Stimulated activated naive CD8-positive, alpha-beta T cell treated with anti-CD3 and anti-CD28 coated beads, Interleukin-15, amount 100 ng/mL, for 72 hours (primary cell): Measurements from ENCODE around the gene ECI1.
A peak's percentile ranks its signal among the peaks of the same experiment; 100 is the strongest.
"Not testable (repeated sequence)": the region's sequence is repeated elsewhere in the genome, so short reads cannot be mapped to it uniquely, and the experiment has no call there.

ENCODE experiments used
- ATAC-seq: fragments of 150-1000 bp; cut with Tn5 transposase; 2 replicates; pipeline ENCODE4 v1.10.0; 2021; ENCODE audit warnings: mild to moderate bottlenecking, moderate library complexity
- DNase-seq, 2 donors: peaks; one replicate each; pipeline ENCODE4 v3.0.0; 2021 to 2022
- H3K27ac Mint-ChIP-seq, 2 donors: one replicate each; pipeline ENCODE4 v1.8.0; 2022; ENCODE audit warnings: mild to moderate bottlenecking in 2 of 2, mixed read lengths in 2 of 2, moderate library complexity in 2 of 2
- H3K27me3 Mint-ChIP-seq: one replicate; pipeline ENCODE4 v1.8.0; 2022; ENCODE audit warnings: mixed read lengths
- H3K4me1 Mint-ChIP-seq: one replicate; pipeline ENCODE4 v1.8.0; 2022; ENCODE audit warnings: mild to moderate bottlenecking, mixed read lengths
- H3K4me3 Mint-ChIP-seq, 2 donors: one replicate each; pipeline ENCODE4 v1.8.0; 2022; ENCODE audit warnings: mild to moderate bottlenecking in 2 of 2, mixed read lengths in 2 of 2, moderate library complexity in 1 of 2
- H3K9me3 Mint-ChIP-seq, 2 donors: one replicate each; pipeline ENCODE4 v1.8.0; 2022; ENCODE audit warnings: mixed read lengths in 2 of 2

ECI1 gene

GRCh38 chr16:2205104-2205966, 46.1 kb downstream of the ECI1 start, which contains the start of gene MLST8:
TSS of gene MLST8 (plus strand) at chr16:2205454. CDS start at chr16:2206086, 632 bp downstream.
- Mint-ChIP-seq H3K27me3 (peaks cover 4% of the 10 kb centered on the region), H3K4me1 (peaks cover 41% of the 10 kb centered on the region), H3K4me3 (peak within 1 kb of the TSS; percentile 86 to 90), H3K9me3 (no peaks in the 10 kb centered on the region), H3K27ac (peak within 1 kb of the TSS; percentile 95 to 97)
- DNase-seq (peak; percentile 90 to 93), ATAC-seq (peak; percentile 85)

GRCh38 chr16:2204416-2205103, 46.8 kb downstream of the ECI1 start:
- H3K4me3 Mint-ChIP-seq: peak overlapping the region; percentile 73 to 86
- ATAC-seq (peak; percentile 3), DNase-seq (no peak)
- H3K27ac Mint-ChIP-seq: peak overlapping the region; percentile 45 to 95
- H3K4me1 Mint-ChIP-seq: peaks cover 41% of the 10 kb centered on the region
- H3K9me3 Mint-ChIP-seq: no peaks in the 10 kb centered on the region
- peaks cover 11% of the 10 kb centered on the region for H3K27me3 Mint-ChIP-seq

GRCh38 chr16:2203119-2203688, 48.2 kb downstream of the ECI1 start:
- H3K9me3 Mint-ChIP-seq: not testable (repeated sequence)

GRCh38 chr16:2200313-2200712, 51.1 kb downstream of the ECI1 start:
- Mint-ChIP-seq H3K9me3 (no peaks in the 10 kb centered on the region), H3K27me3 (peaks cover 43% of the 10 kb centered on the region), H3K4me1 (peaks cover 18% of the 10 kb centered on the region), H3K4me3 (no peak overlapping the region), H3K27ac (no peak overlapping the region)
- ATAC-seq: no peak
- DNase-seq: no peak

More at GRCh38 chr16:2203119-2203688, 48.2 kb downstream of the ECI1 start:
- H3K27me3 Mint-ChIP-seq: peaks cover 21% of the 10 kb centered on the region
- DNase-seq, ATAC-seq, H3K27ac Mint-ChIP-seq: not testable (repeated sequence)
- peaks cover 36% of the 10 kb centered on the region for H3K4me1 Mint-ChIP-seq
- peak overlapping the region in 1 of 2 donors; percentile 35 for H3K4me3 Mint-ChIP-seq

- Mint-ChIP-seq H3K27ac (no peak overlapping the region), H3K9me3 (no peaks in the 10 kb centered on the region), H3K4me3 (no peak overlapping the region), H3K27me3 (peaks cover 49% of the 10 kb centered on the region), H3K4me1 (peaks cover 23% of the 10 kb centered on the region)
- DNase-seq: no peak
- ATAC-seq: no peak
Observed at GRCh38 chr16:2199621-2200139, 51.7 kb downstream of the ECI1 start.

GRCh38 chr16:2199095-2199494, 52.3 kb downstream of the ECI1 start:
- no peak for ATAC-seq
- Mint-ChIP-seq H3K4me3 (no peak overlapping the region), H3K27me3 (peaks cover 55% of the 10 kb centered on the region), H3K9me3 (no peaks in the 10 kb centered on the region), H3K27ac (no peak overlapping the region), H3K4me1 (peaks cover 19% of the 10 kb centered on the region)
- DNase-seq: no peak

- peaks cover 13% of the 10 kb centered on the region for H3K4me1 Mint-ChIP-seq
- H3K4me3 Mint-ChIP-seq: no peak overlapping the region
- no peak for DNase-seq
- peaks cover 55% of the 10 kb centered on the region for H3K27me3 Mint-ChIP-seq
- no peak for ATAC-seq
- H3K27ac Mint-ChIP-seq: no peak overlapping the region
- no peaks in the 10 kb centered on the region for H3K9me3 Mint-ChIP-seq
Observed at GRCh38 chr16:2198283-2198682, 53.1 kb downstream of the ECI1 start.

- Mint-ChIP-seq H3K4me1 (peaks cover 13% of the 10 kb centered on the region), H3K9me3 (no peaks in the 10 kb centered on the region), H3K27ac (no peak overlapping the region), H3K4me3 (peak overlapping the region in 1 of 2 donors; percentile 83), H3K27me3 (peaks cover 55% of the 10 kb centered on the region)
- no peak for DNase-seq
- ATAC-seq: no peak
Observed at GRCh38 chr16:2197765-2198164, 53.6 kb downstream of the ECI1 start.

- H3K4me1 Mint-ChIP-seq: peaks cover 13% of the 10 kb centered on the region
- no peak for DNase-seq
- H3K4me3 Mint-ChIP-seq: peak overlapping the region; percentile 50 to 83
- H3K27ac Mint-ChIP-seq: no peak overlapping the region
- H3K27me3 Mint-ChIP-seq: peaks cover 55% of the 10 kb centered on the region
- ATAC-seq: no peak
- no peaks in the 10 kb centered on the region for H3K9me3 Mint-ChIP-seq
Observed at GRCh38 chr16:2196981-2197511, 54.3 kb downstream of the ECI1 start.

- ATAC-seq: peak; percentile 53
- Mint-ChIP-seq H3K27me3 (peaks cover 55% of the 10 kb centered on the region), H3K9me3 (no peaks in the 10 kb centered on the region)
Observed at GRCh38 chr16:2196162-2196980, 55.0 kb downstream of the ECI1 start, which contains the start of gene CASKIN1. TSS of gene CASKIN1 (minus strand) at chr16:2196605. CDS start at chr16:2196432, 173 bp downstream.

GRCh38 chr16:2195322-2196161, 55.8 kb downstream of the ECI1 start:
- peak; percentile 39 for ATAC-seq
- H3K9me3 Mint-ChIP-seq: no peaks in the 10 kb centered on the region
- H3K4me3 Mint-ChIP-seq: peak overlapping the region; percentile 29 to 78
- peaks cover 13% of the 10 kb centered on the region for H3K4me1 Mint-ChIP-seq
- no peak overlapping the region for H3K27ac Mint-ChIP-seq
- peaks cover 53% of the 10 kb centered on the region for H3K27me3 Mint-ChIP-seq
- no peak for DNase-seq

More at GRCh38 chr16:2196162-2196980, 55.0 kb downstream of the ECI1 start, which contains the start of gene CASKIN1:
- DNase-seq: no peak
- Mint-ChIP-seq H3K4me3 (peak within 1 kb of the TSS; percentile 55 to 83), H3K4me1 (peaks cover 13% of the 10 kb centered on the region), H3K27ac (no peak within 1 kb of the TSS)

- Mint-ChIP-seq H3K9me3 (no peaks in the 10 kb centered on the region), H3K27ac (no peak overlapping the region), H3K4me1 (peaks cover 13% of the 10 kb centered on the region), H3K27me3 (peaks cover 47% of the 10 kb centered on the region), H3K4me3 (peak overlapping the region in 1 of 2 donors; percentile 78)
- peak; percentile 54 to 65 for DNase-seq
- ATAC-seq: peak; percentile 78
Observed at GRCh38 chr16:2194852-2195321, 56.5 kb downstream of the ECI1 start.

- DNase-seq (no peak), ATAC-seq (no peak)
- H3K4me1 Mint-ChIP-seq: peaks cover 13% of the 10 kb centered on the region
- H3K4me3 Mint-ChIP-seq: peak overlapping the region in 1 of 2 donors; percentile 78
- H3K27ac Mint-ChIP-seq: no peak overlapping the region
- no peaks in the 10 kb centered on the region for H3K9me3 Mint-ChIP-seq
- H3K27me3 Mint-ChIP-seq: peaks cover 44% of the 10 kb centered on the region
Observed at GRCh38 chr16:2194166-2194834, 57.1 kb downstream of the ECI1 start.
